ENCODE data around the gene WDR47. TPM values are rescaled to one million over a fixed set of nuclear protein-coding genes. Genes with fewer than 3 reads are reported as not detected.
"Not testable (repeated sequence)": the region's sequence is repeated elsewhere in the genome, so short reads cannot be mapped to it uniquely, and the experiment has no call there.

Gene WDR47
- total RNA-seq, 1 experiment from 2014 or later: 6.6 TPM

DNA sequence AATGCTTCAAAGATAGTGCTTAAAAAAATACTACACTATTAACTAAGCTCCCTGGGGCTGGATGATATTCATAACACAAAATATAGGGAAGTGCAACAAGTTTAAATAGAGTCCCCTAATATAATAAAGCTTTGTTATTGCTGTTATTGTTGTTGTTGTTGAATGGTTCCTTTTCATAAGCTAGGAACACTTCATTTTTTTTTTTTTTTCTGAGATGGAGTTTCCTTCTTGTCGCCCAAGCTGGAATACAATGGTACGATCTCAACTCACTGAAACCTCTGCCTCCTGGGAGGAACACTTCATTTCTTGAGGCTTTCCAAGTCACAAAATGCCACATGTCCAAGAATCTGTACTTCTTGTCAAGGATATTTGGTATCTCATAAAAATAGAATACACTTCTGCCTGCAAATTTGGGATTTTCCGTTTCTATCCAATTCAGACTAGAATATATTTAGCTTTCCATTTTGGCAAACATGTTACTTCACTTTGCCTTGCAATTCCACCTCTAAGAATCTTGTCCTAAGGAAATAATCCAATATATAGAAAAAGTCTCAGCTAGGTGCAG is 21.1 kb downstream of the WDR47 start:
- H2AFZ ChIP-seq (ENCODE audit: low read length): no peak overlapping the region
- TF ChIP-seq, protein P1, sequence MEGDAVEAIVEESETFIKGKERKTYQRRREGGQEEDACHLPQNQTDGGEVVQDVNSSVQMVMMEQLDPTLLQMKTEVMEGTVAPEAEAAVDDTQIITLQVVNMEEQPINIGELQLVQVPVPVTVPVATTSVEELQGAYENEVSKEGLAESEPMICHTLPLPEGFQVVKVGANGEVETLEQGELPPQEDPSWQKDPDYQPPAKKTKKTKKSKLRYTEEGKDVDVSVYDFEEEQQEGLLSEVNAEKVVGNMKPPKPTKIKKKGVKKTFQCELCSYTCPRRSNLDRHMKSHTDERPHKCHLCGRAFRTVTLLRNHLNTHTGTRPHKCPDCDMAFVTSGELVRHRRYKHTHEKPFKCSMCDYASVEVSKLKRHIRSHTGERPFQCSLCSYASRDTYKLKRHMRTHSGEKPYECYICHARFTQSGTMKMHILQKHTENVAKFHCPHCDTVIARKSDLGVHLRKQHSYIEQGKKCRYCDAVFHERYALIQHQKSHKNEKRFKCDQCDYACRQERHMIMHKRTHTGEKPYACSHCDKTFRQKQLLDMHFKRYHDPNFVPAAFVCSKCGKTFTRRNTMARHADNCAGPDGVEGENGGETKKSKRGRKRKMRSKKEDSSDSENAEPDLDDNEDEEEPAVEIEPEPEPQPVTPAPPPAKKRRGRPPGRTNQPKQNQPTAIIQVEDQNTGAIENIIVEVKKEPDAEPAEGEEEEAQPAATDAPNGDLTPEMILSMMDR (conservative IDR thresholded peaks at IDR 0.05): no peak
- H2BK5ac ChIP-seq (ENCODE audit: insufficient read length, low read length): no peak overlapping the region
- no peak overlapping the region for H3K14ac ChIP-seq (ENCODE audit: insufficient read depth, low read length)
- no peak overlapping the region for H2AK5ac ChIP-seq (ENCODE audit: insufficient read length, low read length)
- H3K56ac ChIP-seq (ENCODE audit: insufficient read length, low read depth, low read length): no peak overlapping the region
- no peaks in the 10 kb centered on the region for H3K4me1 ChIP-seq (ENCODE audit: insufficient read depth, low read length)
- no peaks in the 10 kb centered on the region for H3K4me1 Mint-ChIP-seq
- no peaks in the 10 kb centered on the region for H3K23me2 ChIP-seq (ENCODE audit: insufficient read length, low read depth, low read length, poor library complexity, severe bottlenecking)
- no peaks in the 10 kb centered on the region for H3K79me1 ChIP-seq (ENCODE audit: insufficient read depth, low read depth, low read length, poor library complexity, severe bottlenecking)
- H3K27ac Mint-ChIP-seq: no peak overlapping the region
- no peaks in the 10 kb centered on the region for H3K9me3 ChIP-seq (ENCODE audit: control insufficient read depth, low read depth, low read length)
- no peak overlapping the region for H3K18ac ChIP-seq (ENCODE audit: insufficient read length, low read depth, low read length)
- H3K4ac ChIP-seq (ENCODE audit: low read depth, low read length): no peak overlapping the region
- no peak for DNase-seq
- no peaks in the 10 kb centered on the region for H3K27me3 Mint-ChIP-seq (ENCODE audit: low read depth)
- no peaks in the 10 kb centered on the region for H3K79me2 ChIP-seq (ENCODE audit: insufficient read depth, low read length)
- H4K20me1 ChIP-seq (ENCODE audit: control insufficient read depth, insufficient read depth, insufficient read length): no peaks in the 10 kb centered on the region
- H2BK20ac ChIP-seq (ENCODE audit: low read depth, low read length, poor library complexity, severe bottlenecking): no peak overlapping the region
- peaks cover 3 to 10% (median 6%) of the 10 kb centered on the region in 3 experiments; a peak in 4 of 7 replicates for H3K36me3 Mint-ChIP-seq (ENCODE audit: insufficient read depth in 1 of 3, low read depth in 3 of 3)
- H3K27me3 ChIP-seq (ENCODE audit: insufficient read depth, low read length): no peaks in the 10 kb centered on the region
- no peak overlapping the region for H3K23ac ChIP-seq (ENCODE audit: insufficient read length, low read depth, low read length)
- H3K9ac ChIP-seq (ENCODE audit: extremely low read depth, insufficient read length, low read length): no peak overlapping the region
- H3K27ac ChIP-seq (ENCODE audit: insufficient read length, low read depth, low read length): no peak overlapping the region
- H2BK12ac ChIP-seq (ENCODE audit: insufficient read length, low read depth, low read length): no peak overlapping the region
- no peak overlapping the region for H3T11ph ChIP-seq (ENCODE audit: low read length)
- no CpG with 5 or more reads among the region's 3 CpGs for WGBS (ENCODE audit: extremely low coverage, insufficient read length, low lambda C conversion rate)
- no peak overlapping the region for H4K5ac ChIP-seq (ENCODE audit: insufficient read length, low read depth, low read length)
- no peak overlapping the region for H2BK15ac ChIP-seq (ENCODE audit: low read depth, low read length)
- no peak overlapping the region for H4K8ac ChIP-seq (replicated peaks; ENCODE audit: insufficient read length, low read depth, low read length)
- H3K4me3 Mint-ChIP-seq: no peak overlapping the region
- no peak overlapping the region for H4K91ac ChIP-seq (ENCODE audit: insufficient read length, low read depth, low read length)
- no peaks in the 10 kb centered on the region; a peak in 2 of 5 replicates for H3K9me3 Mint-ChIP-seq
- H3K4me2 ChIP-seq (ENCODE audit: insufficient read depth, insufficient read length, low read length): no peak overlapping the region
- H2BK120ac ChIP-seq (ENCODE audit: low read depth, low read length, poor library complexity, severe bottlenecking): no peak overlapping the region

DNA sequence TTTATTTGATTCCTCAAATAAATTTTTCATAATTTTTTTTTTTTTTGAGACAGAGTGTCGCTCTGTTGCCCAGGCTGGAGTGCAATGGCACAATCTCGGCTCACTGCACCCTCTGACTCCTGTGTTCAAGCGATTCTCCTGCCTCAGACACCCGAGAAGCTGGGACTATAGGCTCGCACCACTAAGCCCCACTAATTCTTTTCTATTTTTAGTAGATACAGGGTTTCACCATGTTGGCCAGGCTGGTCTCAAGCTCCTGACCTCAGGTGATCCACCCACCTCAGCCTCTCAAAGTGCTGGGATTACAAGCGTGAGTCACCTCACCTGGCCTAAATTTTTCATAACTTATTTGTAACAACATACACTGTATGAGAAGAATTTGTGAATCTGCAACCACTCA is 24.2 kb downstream of the WDR47 start:
- H4K20me1 ChIP-seq (ENCODE audit: control insufficient read depth, insufficient read depth, insufficient read length); H3K14ac ChIP-seq (ENCODE audit: insufficient read depth, low read length); H3K4me3 Mint-ChIP-seq; H3K4me1 Mint-ChIP-seq; DNase-seq; H3K9me3 Mint-ChIP-seq; H2BK5ac ChIP-seq (ENCODE audit: insufficient read length, low read length); H3K56ac ChIP-seq (ENCODE audit: insufficient read length, low read depth, low read length); H4K5ac ChIP-seq (ENCODE audit: insufficient read length, low read depth, low read length); H3K27ac ChIP-seq (ENCODE audit: insufficient read length, low read depth, low read length); H3K4me1 ChIP-seq (ENCODE audit: insufficient read depth, low read length); H2BK12ac ChIP-seq (ENCODE audit: insufficient read length, low read depth, low read length); H2BK20ac ChIP-seq (ENCODE audit: low read depth, low read length, poor library complexity, severe bottlenecking); H4K91ac ChIP-seq (ENCODE audit: insufficient read length, low read depth, low read length); H3K27me3 Mint-ChIP-seq (ENCODE audit: low read depth); H4K8ac ChIP-seq (replicated peaks; ENCODE audit: insufficient read length, low read depth, low read length); H3K79me1 ChIP-seq (ENCODE audit: insufficient read depth, low read depth, low read length, poor library complexity, severe bottlenecking); H3K79me2 ChIP-seq (ENCODE audit: insufficient read depth, low read length); H2AK5ac ChIP-seq (ENCODE audit: insufficient read length, low read length); H3K9ac ChIP-seq (ENCODE audit: extremely low read depth, insufficient read length, low read length); H3K9me3 ChIP-seq (ENCODE audit: control insufficient read depth, low read depth, low read length); H3K23me2 ChIP-seq (ENCODE audit: insufficient read length, low read depth, low read length, poor library complexity, severe bottlenecking); H3K27me3 ChIP-seq (ENCODE audit: insufficient read depth, low read length); H3K4ac ChIP-seq (ENCODE audit: low read depth, low read length); H2BK15ac ChIP-seq (ENCODE audit: low read depth, low read length); H3K18ac ChIP-seq (ENCODE audit: insufficient read length, low read depth, low read length); H3K23ac ChIP-seq (ENCODE audit: insufficient read length, low read depth, low read length); H2AFZ ChIP-seq (ENCODE audit: low read length); H3K27ac Mint-ChIP-seq; H3T11ph ChIP-seq (ENCODE audit: low read length); H3K4me2 ChIP-seq (ENCODE audit: insufficient read depth, insufficient read length, low read length); H2BK120ac ChIP-seq (ENCODE audit: low read depth, low read length, poor library complexity, severe bottlenecking): not testable (repeated sequence)
- H3K36me3 Mint-ChIP-seq (ENCODE audit: insufficient read depth in 1 of 3, low read depth in 3 of 3): peaks cover 3 to 10% (median 6%) of the 10 kb centered on the region in 3 experiments; a peak in 4 of 7 replicates
- WGBS (ENCODE audit: extremely low coverage, insufficient read length, low lambda C conversion rate): no CpG with 5 or more reads among the region's 6 CpGs
